Measurements from ENCODE around the gene NUTM2B.
"Not testable (repeated sequence)": the region's sequence is repeated elsewhere in the genome, so short reads cannot be mapped to it uniquely, and the experiment has no call there.

The NUTM2B gene

GRCh38 chr10:79702927-79703326 lies at the start of gene NUTM2B:
Gene NUTM2B (plus strand): TSS chr10:79703227. CDS start chr10:79703610, 383 bp downstream.
- not testable (repeated sequence) for DNase-seq

GRCh38 chr10:79663287-79663686 lies 39.7 kb upstream of the NUTM2B start:
- DNase-seq, result not testable (repeated sequence)

- DNase-seq, result not testable (repeated sequence)
Observed at GRCh38 chr10:79664686-79665085, 38.3 kb upstream of the NUTM2B start.

GRCh38 chr10:79669248-79669788 lies 33.7 kb upstream of the NUTM2B start:
- DNase-seq, result not testable (repeated sequence)

GRCh38 chr10:79674878-79675277 lies 28.1 kb upstream of the NUTM2B start:
- DNase-seq, result not testable (repeated sequence)

GRCh38 chr10:79683026-79683883 lies 19.8 kb upstream of the NUTM2B start:
- DNase-seq, result not testable (repeated sequence)

- DNase-seq, result not testable (repeated sequence)
Observed at GRCh38 chr10:79683884-79684720, 18.9 kb upstream of the NUTM2B start.

GRCh38 chr10:79685044-79685685 lies 17.9 kb upstream of the NUTM2B start:
- DNase-seq, result not testable (repeated sequence)

GRCh38 chr10:79686595-79686994 lies 16.4 kb upstream of the NUTM2B start:
- not testable (repeated sequence) for DNase-seq

GRCh38 chr10:79687406-79688150 lies 15.4 kb upstream of the NUTM2B start:
- not testable (repeated sequence) for DNase-seq

GRCh38 chr10:79688798-79689197 lies 14.2 kb upstream of the NUTM2B start:
- not testable (repeated sequence) for DNase-seq

GRCh38 chr10:79696596-79696995 lies 6.4 kb upstream of the NUTM2B start:
- DNase-seq, result not testable (repeated sequence)

GRCh38 chr10:79697141-79697540 lies 5.9 kb upstream of the NUTM2B start:
- not testable (repeated sequence) for DNase-seq

GRCh38 chr10:79700381-79700944 lies 2.6 kb upstream of the NUTM2B start:
- not testable (repeated sequence) for DNase-seq

GRCh38 chr10:79707017-79707416 lies 4.0 kb downstream of the NUTM2B start:
- DNase-seq, result not testable (repeated sequence)

GRCh38 chr10:79714976-79715375 lies 11.9 kb downstream of the NUTM2B start:
- not testable (repeated sequence) for DNase-seq

- DNase-seq, result not testable (repeated sequence)
Observed at GRCh38 chr10:79716917-79717579, 14.0 kb downstream of the NUTM2B start.

- not testable (repeated sequence) for DNase-seq
Observed at GRCh38 chr10:79720000-79720399, 17.0 kb downstream of the NUTM2B start.

- not testable (repeated sequence) for DNase-seq
Observed at GRCh38 chr10:79726620-79727019, 23.6 kb downstream of the NUTM2B start.

GRCh38 chr10:79744844-79745243 lies 41.8 kb downstream of the NUTM2B start:
- not testable (repeated sequence) for DNase-seq

GRCh38 chr10:79748510-79748909 lies 45.5 kb downstream of the NUTM2B start:
- not testable (repeated sequence) for DNase-seq
